ENCODE results near the gene ROR2. TPM values are rescaled to one million over a fixed set of nuclear protein-coding genes. Genes with fewer than 3 reads are reported as not detected.

ROR2 gene
- total and polyA plus RNA-seq, 2 donors (not counting 3 experiments of a cell fraction or from before 2014, with no cell fraction given) = not detected

- H3K27me3 ChIP-seq (ENCODE audit: control insufficient read depth in 2 of 2, insufficient read depth in 2 of 2, low read length in 2 of 2) = no peaks in the 10 kb centered on the region
- H3K9ac ChIP-seq (replicated peaks; ENCODE audit: extremely low read depth, insufficient read depth, low read length) = no peak overlapping the region
- TF ChIP-seq GATA2 (IDR thresholded peaks at IDR 0.05; ENCODE audit: insufficient read depth, insufficient read length, low read depth, low read length) (no peak), POLR2AphosphoS5 (IDR thresholded peaks at IDR 0.05; ENCODE audit: insufficient read depth, low read depth, low read length) (no peak)
- no peaks in the 10 kb centered on the region for H3K9me1 ChIP-seq (replicated peaks; ENCODE audit: control insufficient read depth, extremely low read depth, insufficient read depth, low read length)
- no peak overlapping the region for H3K4me3 ChIP-seq (replicated peaks in 1 of 3; ENCODE audit: insufficient read depth in 1 of 3, low read depth in 1 of 3, low read length in 3 of 3)
- H3K36me3 ChIP-seq (ENCODE audit: control insufficient read depth in 2 of 2, extremely low read depth in 1 of 2, insufficient read depth in 2 of 2, low read length in 2 of 2) = no peaks in the 10 kb centered on the region
- ChIA-PET CTCF (no interaction called here), POLR2A (interaction anchor here (0.6 kb wide), 1 partner anchor 681 kb away, joined by 4 read pairs; no protein-coding TSS in a partner anchor)
- dilution Hi-C loops (cut with MboI; ENCODE audit: extremely low pct_ligation_motif_present, low sequenced_read_pairs) (no loop called here), intact Hi-C loops (cut with micrococcal nuclease) (no loop called here)
- H2AFZ ChIP-seq (ENCODE audit: low read depth, low read length) = no peak overlapping the region
- BruUV-seq (replicated peaks) = no TSS peak
- no peak for DNase-seq (ENCODE audit: low read depth, low spot score)
- H3K9me3 ChIP-seq (replicated peaks; ENCODE audit: control insufficient read depth, insufficient read depth, low read length) = no peaks in the 10 kb centered on the region
- H3K4me1 ChIP-seq (ENCODE audit: control insufficient read depth, extremely low read depth, insufficient read depth, low read length) = no peaks in the 10 kb centered on the region
- no peak overlapping the region for H3K4me2 ChIP-seq (ENCODE audit: insufficient read depth, low read length)
- H3K79me2 ChIP-seq (ENCODE audit: control insufficient read depth, insufficient read depth, low read length) = no peaks in the 10 kb centered on the region
- H3K27ac ChIP-seq (ENCODE audit: insufficient read depth, low read depth, low read length) = no peak overlapping the region
- FAIRE-seq = no peak
- no peaks in the 10 kb centered on the region for H4K20me1 ChIP-seq (replicated peaks; ENCODE audit: control insufficient read depth, extremely low read depth, insufficient read depth, low read length)
Observed at GRCh38 chr9:91995000-91995655, 45.1 kb upstream of the ROR2 start.

- H3K36me3 ChIP-seq (ENCODE audit: control insufficient read depth in 2 of 2, extremely low read depth in 1 of 2, insufficient read depth in 2 of 2, low read length in 2 of 2) = no peaks in the 10 kb centered on the region
- H3K9me1 ChIP-seq (replicated peaks; ENCODE audit: control insufficient read depth, extremely low read depth, insufficient read depth, low read length) = no peaks in the 10 kb centered on the region
- no peak overlapping the region for H3K9ac ChIP-seq (replicated peaks; ENCODE audit: extremely low read depth, insufficient read depth, low read length)
- no TSS peak for BruUV-seq (replicated peaks)
- H3K9me3 ChIP-seq (replicated peaks; ENCODE audit: control insufficient read depth, insufficient read depth, low read length) = no peaks in the 10 kb centered on the region
- FAIRE-seq (no peak), DNase-seq (ENCODE audit: low read depth, low spot score) (no peak)
- no peaks in the 10 kb centered on the region for H3K4me1 ChIP-seq (ENCODE audit: control insufficient read depth, extremely low read depth, insufficient read depth, low read length)
- intact Hi-C loops (cut with micrococcal nuclease) (no loop called here), dilution Hi-C loops (cut with MboI; ENCODE audit: extremely low pct_ligation_motif_present, low sequenced_read_pairs) (no loop called here)
- ChIA-PET CTCF (no interaction called here), POLR2A (interaction anchor here (0.6 kb wide), 1 partner anchor 680 kb away, joined by 4 read pairs; no protein-coding TSS in a partner anchor)
- TF ChIP-seq GATA2 (IDR thresholded peaks at IDR 0.05; ENCODE audit: insufficient read depth, insufficient read length, low read depth, low read length) (no peak), MYC (IDR thresholded peaks at IDR 0.05; ENCODE audit: low read depth, low read length) (no peak), POLR2A (IDR thresholded peaks at IDR 0.05; ENCODE audit: low read depth, low read length) (no peak), POLR2AphosphoS5 (IDR thresholded peaks at IDR 0.05; ENCODE audit: insufficient read depth, low read depth, low read length) (no peak), EZH2 (IDR thresholded peaks at IDR 0.05; ENCODE audit: borderline replicate concordance, low read depth, low read length, severe bottlenecking) (no peak), MAX (IDR thresholded peaks at IDR 0.05; ENCODE audit: insufficient read depth, insufficient read length) (no peak), FOS (IDR thresholded peaks at IDR 0.05; ENCODE audit: borderline replicate concordance, insufficient read depth, low read length) (no peak), CTCF (IDR thresholded peaks at IDR 0.05; ENCODE audit: extremely low read depth in 1 of 2, insufficient read depth in 1 of 2, low read depth in 1 of 2, low read length in 2 of 2) (no peak), JUN (IDR thresholded peaks at IDR 0.05; ENCODE audit: borderline replicate concordance, insufficient read depth, insufficient read length, low read depth) (no peak)
- H4K20me1 ChIP-seq (replicated peaks; ENCODE audit: control insufficient read depth, extremely low read depth, insufficient read depth, low read length) = no peaks in the 10 kb centered on the region
- H3K79me2 ChIP-seq (ENCODE audit: control insufficient read depth, insufficient read depth, low read length) = no peaks in the 10 kb centered on the region
- H3K4me2 ChIP-seq (ENCODE audit: insufficient read depth, low read length) = no peak overlapping the region
- H3K27me3 ChIP-seq (ENCODE audit: control insufficient read depth in 2 of 2, insufficient read depth in 2 of 2, low read length in 2 of 2) = no peaks in the 10 kb centered on the region
- H3K27ac ChIP-seq (ENCODE audit: insufficient read depth, low read depth, low read length) = no peak overlapping the region
- no peak overlapping the region for H2AFZ ChIP-seq (ENCODE audit: low read depth, low read length)
- H3K4me3 ChIP-seq (replicated peaks in 1 of 3; ENCODE audit: insufficient read depth in 1 of 3, low read depth in 1 of 3, low read length in 3 of 3) = no peak overlapping the region
Observed at GRCh38 chr9:91994422-91994821, 44.4 kb upstream of the ROR2 start.

Measured in endothelial cell of umbilical vein (primary cell).